ENCODE measurements around the gene KIF26A.

The KIF26A gene

GRCh38 chr14:104219731-104220214 is 81.4 kb downstream of the KIF26A start:
- H3K4me2 ChIP-seq (ENCODE audit: low read length) = no peak overlapping the region
- H3K9me3 ChIP-seq (ENCODE audit: insufficient read depth, low read length) = no peaks in the 10 kb centered on the region
- H3K79me2 ChIP-seq (ENCODE audit: low read length) = no peaks in the 10 kb centered on the region
- no peak overlapping the region for H3K9ac ChIP-seq (ENCODE audit: low read length)
- no peaks in the 10 kb centered on the region for H4K20me1 ChIP-seq (ENCODE audit: insufficient read depth, low read length)
- H3K4me1 ChIP-seq (ENCODE audit: low read length) = no peaks in the 10 kb centered on the region
- H2AFZ ChIP-seq (ENCODE audit: low read depth, low read length) = no peak overlapping the region
- TF ChIP-seq CTCF (IDR thresholded peaks at IDR 0.05; ENCODE audit: low read depth, low read length) (no peak), EZH2phosphoT487 (IDR thresholded peaks at IDR 0.05; ENCODE audit: low read depth) (no peak)
- H3K27ac ChIP-seq (ENCODE audit: low read length) = no peak overlapping the region
- no peak overlapping the region for H3K4me3 ChIP-seq (ENCODE audit: low read length)
- H3K27me3 ChIP-seq (ENCODE audit: low read depth, low read length) = no peaks in the 10 kb centered on the region
- H3K36me3 ChIP-seq (replicated peaks; ENCODE audit: low read depth, low read length) = no peaks in the 10 kb centered on the region

GRCh38 chr14:104220215-104221070 is 82.1 kb downstream of the KIF26A start:
- Histone ChIP-seq H2AFZ (ENCODE audit: low read depth, low read length) (no peak overlapping the region), H3K4me2 (ENCODE audit: low read length) (no peak overlapping the region), H3K9me3 (ENCODE audit: insufficient read depth, low read length) (no peaks in the 10 kb centered on the region), H3K9ac (ENCODE audit: low read length) (no peak overlapping the region), H3K4me3 (ENCODE audit: low read length) (no peak overlapping the region), H3K27me3 (ENCODE audit: low read depth, low read length) (no peaks in the 10 kb centered on the region), H3K27ac (ENCODE audit: low read length) (no peak overlapping the region), H3K4me1 (ENCODE audit: low read length) (no peaks in the 10 kb centered on the region), H4K20me1 (ENCODE audit: insufficient read depth, low read length) (no peaks in the 10 kb centered on the region), H3K79me2 (ENCODE audit: low read length) (no peaks in the 10 kb centered on the region), H3K36me3 (replicated peaks; ENCODE audit: low read depth, low read length) (no peaks in the 10 kb centered on the region)
- no peak for TF ChIP-seq EZH2phosphoT487 (IDR thresholded peaks at IDR 0.05; ENCODE audit: low read depth)
- TF ChIP-seq CTCF (IDR thresholded peaks at IDR 0.05; ENCODE audit: low read depth, low read length) = no peak

- H3K4me1 ChIP-seq (ENCODE audit: low read length) = no peaks in the 10 kb centered on the region
- no peaks in the 10 kb centered on the region for H3K27me3 ChIP-seq (ENCODE audit: low read depth, low read length)
- no peak overlapping the region for H3K9ac ChIP-seq (ENCODE audit: low read length)
- no peak overlapping the region for H3K4me3 ChIP-seq (ENCODE audit: low read length)
- no peak overlapping the region for H3K27ac ChIP-seq (ENCODE audit: low read length)
- H3K9me3 ChIP-seq (ENCODE audit: insufficient read depth, low read length) = no peaks in the 10 kb centered on the region
- H3K4me2 ChIP-seq (ENCODE audit: low read length) = no peak overlapping the region
- H3K36me3 ChIP-seq (replicated peaks; ENCODE audit: low read depth, low read length) = no peaks in the 10 kb centered on the region
- TF ChIP-seq CTCF (IDR thresholded peaks at IDR 0.05; ENCODE audit: low read depth, low read length) (no peak), EZH2phosphoT487 (IDR thresholded peaks at IDR 0.05; ENCODE audit: low read depth) (no peak)
- H3K79me2 ChIP-seq (ENCODE audit: low read length) = no peaks in the 10 kb centered on the region
- H4K20me1 ChIP-seq (ENCODE audit: insufficient read depth, low read length) = no peaks in the 10 kb centered on the region
- no peak overlapping the region for H2AFZ ChIP-seq (ENCODE audit: low read depth, low read length)
Observed at GRCh38 chr14:104221071-104221625, 82.8 kb downstream of the KIF26A start.

GRCh38 chr14:104221636-104222369 is 83.4 kb downstream of the KIF26A start:
- Histone ChIP-seq H3K4me3 (ENCODE audit: low read length) (no peak overlapping the region), H4K20me1 (ENCODE audit: insufficient read depth, low read length) (no peaks in the 10 kb centered on the region), H2AFZ (ENCODE audit: low read depth, low read length) (no peak overlapping the region), H3K36me3 (replicated peaks; ENCODE audit: low read depth, low read length) (no peaks in the 10 kb centered on the region), H3K9me3 (ENCODE audit: insufficient read depth, low read length) (no peaks in the 10 kb centered on the region), H3K27me3 (ENCODE audit: low read depth, low read length) (no peaks in the 10 kb centered on the region), H3K79me2 (ENCODE audit: low read length) (no peaks in the 10 kb centered on the region), H3K4me1 (ENCODE audit: low read length) (no peaks in the 10 kb centered on the region), H3K4me2 (ENCODE audit: low read length) (no peak overlapping the region), H3K9ac (ENCODE audit: low read length) (no peak overlapping the region), H3K27ac (ENCODE audit: low read length) (no peak overlapping the region)
- no peak for TF ChIP-seq CTCF (IDR thresholded peaks at IDR 0.05; ENCODE audit: low read depth, low read length)
- no peak for TF ChIP-seq EZH2phosphoT487 (IDR thresholded peaks at IDR 0.05; ENCODE audit: low read depth)

Data from OCI-LY3 (cell line).